ENCODE measurements around the gene TECPR1.

TECPR1 gene

GRCh38 chr7:98251601-98252424 lies at the start of gene TECPR1:
TECPR1 (minus strand) TSS chr7:98252232; CDS start chr7:98246146, 6,086 bp downstream.
- in situ Hi-C loops (cut with MboI; ENCODE audit: low sequenced_read_pairs) = no loop called here

GRCh38 chr7:98300595-98301372 lies 48.8 kb upstream of the TECPR1 start:
- in situ Hi-C loops (cut with MboI; ENCODE audit: low sequenced_read_pairs) = no loop called here

GRCh38 chr7:98297626-98298286 lies 45.7 kb upstream of the TECPR1 start:
- in situ Hi-C loops (cut with MboI; ENCODE audit: low sequenced_read_pairs) = no loop called here

- in situ Hi-C loops (cut with MboI; ENCODE audit: low sequenced_read_pairs) = no loop called here
Measured at GRCh38 chr7:98296833-98297232, 44.8 kb upstream of the TECPR1 start.

GRCh38 chr7:98295467-98296192 lies 43.6 kb upstream of the TECPR1 start:
- in situ Hi-C loops (cut with MboI; ENCODE audit: low sequenced_read_pairs) = no loop called here

GRCh38 chr7:98294798-98295382 lies 42.9 kb upstream of the TECPR1 start:
- in situ Hi-C loops (cut with MboI; ENCODE audit: low sequenced_read_pairs) = no loop called here

GRCh38 chr7:98294326-98294725 lies 42.3 kb upstream of the TECPR1 start:
- in situ Hi-C loops (cut with MboI; ENCODE audit: low sequenced_read_pairs) = no loop called here

GRCh38 chr7:98293746-98294145 lies 41.7 kb upstream of the TECPR1 start:
- in situ Hi-C loops (cut with MboI; ENCODE audit: low sequenced_read_pairs) = no loop called here

- in situ Hi-C loops (cut with MboI; ENCODE audit: low sequenced_read_pairs) = no loop called here
Measured at GRCh38 chr7:98293265-98293664, 41.2 kb upstream of the TECPR1 start.

GRCh38 chr7:98291717-98292116 lies 39.7 kb upstream of the TECPR1 start:
- in situ Hi-C loops (cut with MboI; ENCODE audit: low sequenced_read_pairs) = no loop called here

- in situ Hi-C loops (cut with MboI; ENCODE audit: low sequenced_read_pairs) = no loop called here
Measured at GRCh38 chr7:98289333-98289875, 37.4 kb upstream of the TECPR1 start.

- in situ Hi-C loops (cut with MboI; ENCODE audit: low sequenced_read_pairs) = no loop called here
Measured at GRCh38 chr7:98288064-98288823, 36.2 kb upstream of the TECPR1 start.

- in situ Hi-C loops (cut with MboI; ENCODE audit: low sequenced_read_pairs) = no loop called here
Measured at GRCh38 chr7:98287486-98287959, 35.5 kb upstream of the TECPR1 start.

- in situ Hi-C loops (cut with MboI; ENCODE audit: low sequenced_read_pairs) = no loop called here
Measured at GRCh38 chr7:98286701-98287485, 34.9 kb upstream of the TECPR1 start.

- in situ Hi-C loops (cut with MboI; ENCODE audit: low sequenced_read_pairs) = no loop called here
Measured at GRCh38 chr7:98286093-98286539, 34.1 kb upstream of the TECPR1 start.

- in situ Hi-C loops (cut with MboI; ENCODE audit: low sequenced_read_pairs) = no loop called here
Measured at GRCh38 chr7:98285157-98286092, 33.4 kb upstream of the TECPR1 start.

GRCh38 chr7:98284335-98285036 lies 32.5 kb upstream of the TECPR1 start:
- in situ Hi-C loops (cut with MboI; ENCODE audit: low sequenced_read_pairs) = no loop called here
